NCI-H1417 (cell line): Measurements from ENCODE around the gene ZNF83.
A peak's percentile ranks its signal among the peaks of the same experiment; 100 is the strongest.
"Not testable (repeated sequence)": the region's sequence is repeated elsewhere in the genome, so short reads cannot be mapped to it uniquely, and the experiment has no call there.

Source experiments
- DNase-seq, 3 experiments: peaks; one replicate each; lab custom pipeline; 2025; lab: John Stamatoyannopoulos, UW

ZNF83 gene

DNA sequence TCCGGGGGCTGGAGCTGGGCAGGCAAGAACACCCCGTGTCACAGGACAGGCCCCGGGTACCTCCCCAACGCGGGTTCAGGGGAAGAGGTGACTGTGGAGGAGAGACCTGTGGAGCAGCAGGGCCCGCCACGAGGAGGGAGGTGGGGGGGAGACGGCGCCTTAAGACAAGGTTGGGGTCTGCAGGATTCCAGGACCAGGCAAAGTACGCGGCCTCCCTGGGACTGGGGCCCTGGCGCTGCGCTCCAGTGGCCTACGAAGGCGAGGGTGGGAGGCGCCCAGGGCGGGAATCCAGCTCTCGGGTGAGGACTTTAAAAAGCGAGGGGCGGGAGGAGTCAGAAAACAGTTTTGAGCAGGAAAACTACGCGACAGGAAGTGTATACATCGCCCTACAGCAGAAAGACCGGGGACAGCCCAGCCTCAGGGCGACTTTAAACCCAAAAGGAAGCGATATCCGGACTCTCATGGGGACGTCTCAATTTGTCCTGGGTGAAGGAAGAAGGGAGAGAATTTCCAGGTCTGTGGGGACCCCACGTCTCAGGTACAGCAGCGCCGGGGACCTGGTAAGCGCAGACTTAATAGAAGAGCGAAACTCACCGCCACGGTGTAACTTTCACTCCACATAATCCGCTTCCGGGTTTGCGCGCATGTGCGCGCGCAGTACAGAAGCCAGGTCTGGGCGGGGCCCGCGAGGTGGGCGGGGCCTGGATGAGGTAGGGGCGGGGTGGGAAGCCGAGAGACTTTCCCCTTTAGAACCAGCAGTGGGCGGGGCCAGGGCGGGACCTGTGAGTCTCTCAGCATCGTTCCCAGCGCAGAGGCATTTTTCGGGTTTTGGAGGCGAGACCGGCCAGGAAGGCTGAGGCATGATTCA lies at the start of gene ZNF83:
Gene ZNF83, minus strand, starts transcription at position 638 of the 868 bp plus-strand sequence.
- DNase-seq, result peak; percentile 95 to 97 (median 96)

DNA sequence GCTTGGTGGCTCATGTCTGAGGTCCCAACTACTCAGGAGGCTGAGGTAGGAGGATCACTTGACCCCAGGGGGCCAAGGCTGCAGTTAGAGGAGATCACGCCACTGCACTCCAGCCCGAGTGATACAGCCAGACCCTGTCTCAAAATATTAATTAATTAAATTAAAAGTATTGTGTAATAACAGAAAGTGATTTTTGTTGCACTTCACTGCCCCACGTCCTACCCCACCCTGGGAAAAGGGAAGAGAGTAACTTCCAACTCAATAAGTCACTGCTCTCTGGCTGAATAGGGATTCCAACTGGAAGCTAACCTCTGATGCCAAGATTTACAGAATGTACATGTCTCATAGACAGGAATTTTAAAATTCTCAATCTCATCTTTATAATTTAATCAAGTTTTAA lies 49.5 kb upstream of the ZNF83 start:
- DNase-seq, result no peak

- DNase-seq, result no peak
Measured at GRCh38 chr19:52685811-52686210, 47.7 kb upstream of the ZNF83 start.

GRCh38 chr19:52681216-52681615 lies 43.1 kb upstream of the ZNF83 start:
- DNase-seq, result not testable (repeated sequence)

DNA sequence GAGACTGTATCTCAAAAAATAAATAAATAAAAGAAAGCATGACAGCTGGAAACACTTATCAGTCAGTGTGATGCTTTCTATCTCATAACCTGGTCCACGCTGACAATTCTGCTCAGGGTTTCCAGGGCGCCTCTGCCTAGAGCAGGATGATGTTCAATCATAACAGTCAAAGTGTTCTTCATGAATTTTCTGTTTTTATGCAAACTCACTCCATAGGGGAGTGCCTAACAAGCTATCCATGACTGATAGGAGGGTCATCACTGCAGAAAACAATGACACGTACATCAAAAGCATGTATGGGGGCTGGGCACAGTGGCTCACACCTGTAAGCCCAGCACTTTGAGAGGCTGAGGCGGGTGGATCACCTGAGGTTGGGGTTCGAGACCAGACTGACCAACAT lies 41.4 kb upstream of the ZNF83 start:
- no peak for DNase-seq

GRCh38 chr19:52675239-52675638 lies 37.1 kb upstream of the ZNF83 start:
- DNase-seq, result not testable (repeated sequence)

GRCh38 chr19:52673014-52673413 lies 34.9 kb upstream of the ZNF83 start:
- DNase-seq, result no peak

DNA sequence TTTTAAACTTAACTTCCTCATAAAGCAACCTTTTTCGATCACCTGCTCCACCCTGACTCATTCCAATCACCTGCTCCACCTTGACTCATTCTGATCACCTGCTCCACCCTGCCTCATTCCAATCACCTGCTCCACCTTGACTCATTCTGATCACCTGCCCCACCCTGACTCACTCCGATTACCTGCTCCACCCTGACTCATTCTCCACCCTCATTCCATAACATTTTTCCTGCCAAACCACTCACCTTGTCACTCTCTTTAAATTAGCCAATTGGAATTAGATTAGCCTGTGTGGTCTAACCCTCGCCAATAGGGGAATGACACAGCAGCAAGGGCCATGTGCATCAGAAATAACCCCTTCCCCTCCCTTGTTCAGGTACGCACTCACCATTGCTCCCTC lies 31.9 kb upstream of the ZNF83 start:
- DNase-seq, result no peak

DNA sequence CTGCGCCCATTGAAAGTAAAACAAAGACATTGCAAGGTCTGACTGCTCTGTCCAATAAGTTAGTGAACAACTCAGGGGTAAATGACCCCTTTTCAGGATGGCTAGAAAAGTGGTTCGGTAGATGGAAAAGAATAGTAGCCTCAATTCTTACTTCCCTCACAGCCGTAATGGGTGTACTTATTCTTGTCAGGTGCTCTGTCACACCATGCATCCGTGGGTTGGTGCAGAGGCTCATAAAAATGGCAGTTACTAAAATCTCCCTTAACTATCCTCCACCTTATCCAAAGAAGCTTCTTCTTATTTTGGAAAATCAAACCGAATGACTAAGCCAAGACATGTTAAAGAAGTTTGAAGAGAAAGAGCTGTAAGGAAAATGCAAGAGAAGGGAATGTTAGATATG lies 31.4 kb upstream of the ZNF83 start:
- DNase-seq, result no peak

DNA sequence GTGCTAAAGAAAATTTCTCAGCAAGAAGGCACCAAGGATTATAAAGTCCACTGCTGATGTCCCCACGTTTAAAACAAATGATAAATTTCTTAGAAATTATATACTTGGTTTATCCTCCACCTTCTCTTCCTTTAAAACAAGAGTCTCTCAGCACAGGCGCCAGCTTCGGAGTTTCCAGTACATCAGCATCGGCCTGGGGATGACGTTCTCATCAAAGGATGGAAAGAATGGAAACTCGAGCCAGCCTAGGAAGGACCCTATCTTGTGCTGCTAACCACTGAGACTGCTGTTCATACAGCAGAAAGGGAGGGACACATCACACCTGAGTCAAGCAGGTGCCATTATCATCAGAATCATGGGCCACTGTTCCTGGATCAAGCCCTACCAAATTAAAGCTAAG lies 29.8 kb upstream of the ZNF83 start:
- DNase-seq, result no peak

GRCh38 chr19:52666506-52666905 lies 28.4 kb upstream of the ZNF83 start:
- no peak for DNase-seq

- no peak for DNase-seq
Measured at GRCh38 chr19:52665529-52665928, 27.4 kb upstream of the ZNF83 start.

GRCh38 chr19:52665027-52665426 lies 26.9 kb upstream of the ZNF83 start:
- DNase-seq, result no peak

DNA sequence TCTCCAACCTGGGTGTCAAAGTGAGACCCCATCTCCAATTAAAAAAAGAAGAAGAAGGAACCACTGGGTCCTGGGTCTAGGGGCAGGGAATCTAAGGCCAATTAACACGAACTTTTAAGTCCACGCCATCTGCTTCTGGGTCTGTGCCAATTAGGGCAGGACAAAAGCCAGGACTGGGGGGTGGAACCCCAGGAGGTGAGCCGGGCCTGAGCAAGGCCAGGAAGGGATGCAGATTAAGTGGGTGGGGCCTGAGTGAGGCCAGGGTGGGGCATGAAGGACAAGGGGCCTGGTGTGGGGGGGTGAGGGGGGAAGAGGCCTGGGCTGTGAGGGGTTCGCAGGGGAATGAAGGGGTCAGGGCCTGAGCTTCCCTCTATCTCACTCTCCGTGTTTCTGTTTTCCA lies 26.3 kb upstream of the ZNF83 start:
- DNase-seq, result no peak

GRCh38 chr19:52662631-52663030 lies 24.5 kb upstream of the ZNF83 start:
- DNase-seq, result no peak

GRCh38 chr19:52660981-52661380 lies 22.8 kb upstream of the ZNF83 start:
- DNase-seq, result no peak

DNA sequence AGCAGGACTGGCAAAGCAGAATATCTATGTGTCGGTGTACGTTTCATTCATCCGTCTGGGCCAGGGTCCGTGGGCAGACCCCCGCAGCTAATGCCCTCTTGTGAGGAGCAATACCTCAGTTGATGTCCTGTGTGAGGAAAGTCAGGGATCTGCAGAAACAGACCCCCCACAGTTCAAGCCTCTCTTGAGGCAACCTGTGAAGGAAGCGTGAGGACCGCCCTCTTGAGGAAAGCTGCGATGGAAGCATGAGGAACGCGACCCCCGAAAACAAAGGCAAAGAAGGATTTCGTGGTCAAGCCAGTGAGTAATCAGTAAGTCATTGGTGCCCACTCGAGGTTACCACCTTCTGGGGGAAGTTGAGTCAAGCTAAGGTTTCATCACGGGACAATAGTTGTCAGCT lies 20.9 kb upstream of the ZNF83 start:
- no peak for DNase-seq

- peak in 2 of 3 experiments; percentile 64 to 91 for DNase-seq
Measured at GRCh38 chr19:52658595-52658994, 20.4 kb upstream of the ZNF83 start.

GRCh38 chr19:52653161-52653560 lies 15.0 kb upstream of the ZNF83 start:
- no peak for DNase-seq

DNA sequence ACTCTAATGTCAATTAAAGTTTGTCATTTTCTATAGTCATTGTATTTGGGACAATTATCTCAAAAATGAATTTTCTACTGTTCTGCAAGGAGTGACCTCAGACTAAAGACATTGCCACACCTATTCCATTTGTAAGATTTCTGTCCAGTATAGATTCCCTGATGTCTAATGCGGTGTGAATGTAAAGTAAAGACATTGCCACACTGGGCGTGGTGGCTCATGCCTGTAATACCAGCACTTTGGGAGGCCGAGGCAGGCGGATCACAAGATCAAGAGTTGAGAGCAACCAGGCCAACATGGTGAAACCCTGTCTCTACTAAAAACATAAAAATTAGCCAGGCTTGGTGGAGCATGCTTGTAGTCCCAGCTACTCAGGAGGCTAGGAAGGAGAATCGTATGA lies 13.8 kb upstream of the ZNF83 start:
- no peak for DNase-seq

DNA sequence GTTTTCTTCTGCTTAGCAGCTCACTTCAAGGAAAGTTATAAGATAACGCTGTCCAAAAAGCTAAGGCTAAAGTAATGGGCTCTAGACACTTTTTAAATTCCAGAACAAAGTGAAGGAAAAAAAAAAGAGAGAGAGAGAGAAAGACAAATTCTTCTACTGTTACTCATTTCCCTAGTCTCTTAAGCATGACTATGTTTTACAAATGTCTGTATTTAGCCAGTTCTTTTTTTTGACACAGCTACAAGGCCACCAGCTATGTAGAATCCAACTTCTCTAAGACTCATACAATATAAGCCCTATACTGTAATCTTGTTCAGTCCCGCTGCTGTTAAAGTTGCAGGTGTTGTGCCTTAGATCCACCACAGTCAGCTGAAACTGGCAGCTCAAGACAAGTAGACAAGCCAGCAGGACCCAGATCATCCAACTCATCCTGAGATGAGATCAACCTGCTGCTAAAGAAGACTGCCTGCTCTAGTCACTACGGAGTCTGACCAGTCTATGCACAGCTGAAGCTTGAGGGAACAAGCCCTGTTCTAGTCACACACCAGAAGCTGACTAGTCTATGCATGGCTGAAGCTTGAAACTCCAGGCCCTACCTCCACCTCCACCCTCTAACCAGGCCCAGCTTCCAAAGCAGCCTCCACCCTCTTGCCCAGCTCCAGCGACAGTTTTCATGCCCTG lies 10.3 kb upstream of the ZNF83 start:
- no peak for DNase-seq

DNA sequence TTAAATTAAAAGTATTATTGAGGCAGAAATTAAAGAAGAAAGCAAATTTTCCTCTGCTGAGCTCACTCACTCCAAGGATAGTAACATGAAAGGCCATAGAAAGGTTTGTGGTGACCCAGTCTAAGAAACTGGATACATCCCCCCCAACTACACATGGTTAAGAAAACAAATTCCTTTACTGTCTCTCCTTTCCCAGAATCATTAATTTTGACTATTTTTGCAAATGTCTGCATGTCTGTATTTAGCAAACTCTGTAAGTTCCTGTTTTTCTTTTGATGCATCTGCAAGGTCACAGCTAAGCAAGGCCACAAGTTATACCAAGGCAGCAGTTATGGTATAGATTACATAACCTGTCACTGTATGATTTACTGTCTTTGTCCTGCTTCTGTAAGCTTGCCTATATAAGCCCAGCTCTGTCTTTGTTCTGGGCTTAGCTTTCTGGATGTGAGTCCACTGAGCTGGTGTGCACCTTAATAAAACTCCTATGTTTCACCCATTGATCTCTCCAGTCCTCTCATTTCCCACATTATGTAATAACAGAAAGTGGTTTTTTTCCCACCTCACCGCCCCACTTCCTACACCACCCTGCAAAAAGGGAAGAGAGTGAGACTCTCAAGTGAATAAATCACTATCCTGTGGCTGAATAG lies 8.5 kb upstream of the ZNF83 start:
- peak in 1 of 3 experiments; percentile 16 for DNase-seq

DNA sequence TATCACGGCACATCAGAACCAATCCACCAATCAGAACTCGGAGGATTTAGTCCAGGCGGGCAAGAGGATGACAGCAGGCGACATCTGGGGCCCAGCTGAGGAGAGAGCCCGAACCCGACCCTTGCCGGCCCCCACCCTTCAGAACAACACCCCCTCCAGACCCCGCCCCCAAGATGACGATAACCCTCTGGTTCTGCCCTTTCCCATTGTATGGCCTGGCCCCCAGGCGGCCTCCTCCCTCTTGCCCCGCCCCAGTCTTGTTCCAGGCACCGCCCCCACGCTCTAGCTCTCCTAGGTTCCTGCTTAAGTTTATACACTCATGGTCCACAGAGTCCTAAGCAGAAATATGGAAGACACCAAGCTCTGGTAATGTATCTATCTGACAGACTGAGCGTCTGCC lies 2.8 kb upstream of the ZNF83 start:
- no peak for DNase-seq
